DND-41 (cell line): Measurements from ENCODE around the gene CREBBP.

ENCODE experiments used
- ATAC-seq: fragments of 200-7000 bp; cut with Tn5 transposase; 3 replicates; pipeline ENCODE4 v1.9.1; 2021; ENCODE audit warnings: low read depth; ENCODE audit not compliant: insufficient read depth
- DNase-seq: peaks from one replicate; pipeline ENCODE4 v3.0.0-alpha.2; 2020
- H2AFZ ChIP-seq: 2 replicates; pipeline ENCODE4 v1.6.0; 2012; ENCODE audit warnings: low read depth, low read length
- H3K27ac ChIP-seq: 2 replicates; pipeline ENCODE4 v1.5.1; 2012; ENCODE audit warnings: low read length, inconsistent platforms
- H3K27me3 ChIP-seq: fragments of 200-600 bp; sonication (generic); 2 replicates; pipeline ENCODE4 v1.6.0; 2012; ENCODE audit warnings: low read length, mild to moderate bottlenecking, inconsistent platforms; ENCODE audit not compliant: insufficient read depth, poor library complexity
- H3K36me3 ChIP-seq: 2 replicates; pipeline ENCODE4 v1.5.1; 2012; ENCODE audit warnings: low read length, inconsistent platforms; ENCODE audit not compliant: insufficient read depth
- H3K4me1 ChIP-seq: 2 replicates; pipeline ENCODE4 v1.5.1; 2012; ENCODE audit warnings: mild to moderate bottlenecking, low read length; ENCODE audit not compliant: insufficient read depth
- H3K4me2 ChIP-seq: 2 replicates; pipeline ENCODE4 v1.6.0; 2012; ENCODE audit warnings: mild to moderate bottlenecking, moderate library complexity, low read length, inconsistent platforms; ENCODE audit not compliant: insufficient read depth
- H3K4me3 ChIP-seq, 2 experiments: fragments of 200-600 bp in 1 of 2; shearing (Covaris generic) in 1 of 2; 2 replicates each; pipeline ENCODE4 v1.5.1; 2012 to 2016; ENCODE audit warnings: inconsistent platforms in 2 of 2, low read length in 2 of 2, mild to moderate bottlenecking in 2 of 2, low read depth in 1 of 2, moderate library complexity in 1 of 2
- H3K79me2 ChIP-seq: 2 replicates; pipeline ENCODE4 v1.6.0; 2012; ENCODE audit warnings: low read length, inconsistent platforms; ENCODE audit not compliant: insufficient read depth
- H3K9ac ChIP-seq: 2 replicates; pipeline ENCODE4 v1.6.0; 2012; ENCODE audit warnings: low read depth, mild to moderate bottlenecking, inconsistent platforms, low read length, moderate library complexity
- H3K9me3 ChIP-seq: 2 replicates; pipeline ENCODE4 v1.5.1; 2012; ENCODE audit warnings: low read length, moderate library complexity, mild to moderate bottlenecking, inconsistent platforms; ENCODE audit not compliant: insufficient read depth, severe bottlenecking
- H4K20me1 ChIP-seq: 2 replicates; pipeline ENCODE4 v1.6.0; 2012; ENCODE audit warnings: low read length; ENCODE audit not compliant: insufficient read depth
- EZH2 ChIP-seq: IDR thresholded peaks from 3 replicates; pipeline ENCODE4 v1.6.1; 2012; ENCODE audit warnings: borderline replicate concordance, low read depth, mild to moderate bottlenecking, moderate library complexity, low read length, inconsistent platforms; ENCODE audit not compliant: severe bottlenecking
- TF ChIP-seq, protein P1 (sequence below): IDR thresholded peaks from 2 replicates; pipeline ENCODE4 v1.5.1; 2012; ENCODE audit warnings: borderline replicate concordance, low read length, moderate library complexity, mild to moderate bottlenecking; ENCODE audit not compliant: poor library complexity, severe bottlenecking; ENCODE audit errors: extremely low read depth

Gene CREBBP

DNA sequence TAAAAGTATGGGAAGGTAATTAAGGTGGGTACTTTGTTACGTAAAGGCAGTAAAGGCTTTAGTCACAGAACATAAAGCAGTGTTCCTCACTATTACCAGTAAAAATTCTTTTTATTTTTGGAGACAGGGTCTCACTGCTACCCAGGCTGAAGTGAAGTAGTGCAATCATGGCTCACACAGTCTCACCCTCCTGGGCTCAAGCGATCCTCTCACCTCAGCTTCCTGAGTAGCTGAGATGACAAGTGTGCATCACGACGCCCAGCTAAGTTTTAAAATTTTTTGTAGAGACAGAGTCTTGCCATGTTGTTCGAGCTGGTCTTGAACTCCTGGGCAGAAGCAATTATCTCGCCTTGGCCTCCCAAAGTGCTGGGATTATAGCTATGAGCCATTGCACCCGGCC is 80.5 kb downstream of the CREBBP start:
- no peak for ATAC-seq
- Histone ChIP-seq H3K27ac (no peak overlapping the region), H3K4me1 (no peaks in the 10 kb centered on the region), H3K4me2 (no peak overlapping the region), H4K20me1 (peaks cover 96% of the 10 kb centered on the region), H3K4me3 (no peak overlapping the region), H3K79me2 (peaks cover 93% of the 10 kb centered on the region), H3K9me3 (no peaks in the 10 kb centered on the region), H2AFZ (no peak overlapping the region), H3K27me3 (no peaks in the 10 kb centered on the region), H3K36me3 (peaks cover 5% of the 10 kb centered on the region; the same call in 1 of the 2 replicates), H3K9ac (no peak overlapping the region)
- no peak for TF ChIP-seq EZH2
- TF ChIP-seq, protein P1, sequence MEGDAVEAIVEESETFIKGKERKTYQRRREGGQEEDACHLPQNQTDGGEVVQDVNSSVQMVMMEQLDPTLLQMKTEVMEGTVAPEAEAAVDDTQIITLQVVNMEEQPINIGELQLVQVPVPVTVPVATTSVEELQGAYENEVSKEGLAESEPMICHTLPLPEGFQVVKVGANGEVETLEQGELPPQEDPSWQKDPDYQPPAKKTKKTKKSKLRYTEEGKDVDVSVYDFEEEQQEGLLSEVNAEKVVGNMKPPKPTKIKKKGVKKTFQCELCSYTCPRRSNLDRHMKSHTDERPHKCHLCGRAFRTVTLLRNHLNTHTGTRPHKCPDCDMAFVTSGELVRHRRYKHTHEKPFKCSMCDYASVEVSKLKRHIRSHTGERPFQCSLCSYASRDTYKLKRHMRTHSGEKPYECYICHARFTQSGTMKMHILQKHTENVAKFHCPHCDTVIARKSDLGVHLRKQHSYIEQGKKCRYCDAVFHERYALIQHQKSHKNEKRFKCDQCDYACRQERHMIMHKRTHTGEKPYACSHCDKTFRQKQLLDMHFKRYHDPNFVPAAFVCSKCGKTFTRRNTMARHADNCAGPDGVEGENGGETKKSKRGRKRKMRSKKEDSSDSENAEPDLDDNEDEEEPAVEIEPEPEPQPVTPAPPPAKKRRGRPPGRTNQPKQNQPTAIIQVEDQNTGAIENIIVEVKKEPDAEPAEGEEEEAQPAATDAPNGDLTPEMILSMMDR, result no peak
- no peak for DNase-seq

DNA sequence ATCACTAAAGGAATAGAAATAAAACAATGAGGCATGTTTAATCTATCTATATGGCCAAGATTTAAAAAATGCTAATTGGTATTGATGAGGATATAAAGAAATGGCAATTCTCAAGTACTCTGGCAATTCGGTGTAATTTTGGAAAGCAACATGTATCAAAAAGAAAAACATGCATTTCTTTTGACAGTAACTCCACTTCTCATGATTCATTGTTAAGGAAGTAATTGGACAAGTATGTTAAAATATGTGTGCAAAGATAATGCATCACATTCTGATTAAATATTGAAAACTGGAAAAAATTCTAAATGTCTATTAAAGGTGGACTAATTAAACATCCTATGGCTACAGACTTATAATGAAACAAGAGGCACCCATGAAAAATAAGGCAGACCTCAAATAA is 81.2 kb downstream of the CREBBP start:
- H3K9me3 ChIP-seq, result no peaks in the 10 kb centered on the region
- H3K4me2 ChIP-seq, result no peak overlapping the region
- no peak overlapping the region for H3K4me3 ChIP-seq
- H3K36me3 ChIP-seq, result peaks cover 5% of the 10 kb centered on the region; the same call in 1 of the 2 replicates
- no peaks in the 10 kb centered on the region for H3K27me3 ChIP-seq
- H2AFZ ChIP-seq, result no peak overlapping the region
- DNase-seq, result no peak
- no peak for TF ChIP-seq EZH2
- TF ChIP-seq, protein P1, result no peak
- ATAC-seq, result no peak
- H3K4me1 ChIP-seq, result no peaks in the 10 kb centered on the region
- peaks cover 92% of the 10 kb centered on the region for H3K79me2 ChIP-seq
- H4K20me1 ChIP-seq, result peaks cover 96% of the 10 kb centered on the region
- H3K27ac ChIP-seq, result no peak overlapping the region
- H3K9ac ChIP-seq, result no peak overlapping the region

DNA sequence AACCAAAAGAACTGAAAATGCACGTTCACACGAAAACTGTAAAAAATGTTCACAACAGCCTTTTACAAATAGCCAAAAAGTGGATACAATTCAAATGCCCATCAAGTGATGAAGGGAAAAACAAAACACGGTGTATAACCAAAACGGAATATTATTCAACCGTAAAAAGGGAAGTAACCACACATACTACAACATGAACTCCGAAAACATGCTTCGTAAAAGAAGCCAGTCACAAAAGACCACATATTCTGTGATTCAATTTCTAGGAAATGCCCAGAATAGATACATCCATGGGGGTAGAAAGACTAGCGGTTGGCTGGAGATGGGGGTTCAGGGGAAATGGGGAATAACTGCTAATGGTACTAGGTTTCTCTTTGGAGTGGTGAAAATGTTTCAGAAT is 81.7 kb downstream of the CREBBP start:
- peaks cover 94% of the 10 kb centered on the region for H4K20me1 ChIP-seq
- no peak overlapping the region for H3K9ac ChIP-seq
- ATAC-seq (no peak), DNase-seq (no peak)
- peaks cover 7% of the 10 kb centered on the region for H3K36me3 ChIP-seq
- no peak overlapping the region for H3K4me2 ChIP-seq
- no peak overlapping the region for H3K27ac ChIP-seq
- H3K4me1 ChIP-seq, result no peaks in the 10 kb centered on the region
- no peak overlapping the region for H3K4me3 ChIP-seq
- no peaks in the 10 kb centered on the region for H3K27me3 ChIP-seq
- TF ChIP-seq, protein P1, result no peak
- no peak for TF ChIP-seq EZH2
- no peak overlapping the region for H2AFZ ChIP-seq
- H3K79me2 ChIP-seq, result peaks cover 89% of the 10 kb centered on the region
- no peaks in the 10 kb centered on the region for H3K9me3 ChIP-seq
